Hepatocyte (in vitro differentiated cells): ENCODE results near the gene CCDC152.

Experiments
- CTCF ChIP-seq: fragments of 200-600 bp; sonication (generic); IDR thresholded peaks from 2 replicates; pipeline ENCODE4 v1.5.1; 2016; ENCODE audit warnings: antibody characterized with exemption, mild to moderate bottlenecking; ENCODE audit not compliant: poor library complexity
- EZH2phosphoT487 ChIP-seq: fragments of 200-600 bp; sonication (generic); IDR thresholded peaks from one replicate; pipeline ENCODE4 v1.6.1; 2018; ENCODE audit warnings: antibody characterized with exemption, mild to moderate bottlenecking, low read depth, moderate library complexity; ENCODE audit not compliant: unreplicated experiment, severe bottlenecking

- TF ChIP-seq CTCF = no peak
- no peak for TF ChIP-seq EZH2phosphoT487
Observed at GRCh38 chr5:42840269-42840668, 83.7 kb downstream of the CCDC152 start.
